PC-3 (cell line): Measurements from ENCODE around the gene WDR3. TPM values are rescaled to one million over a fixed set of nuclear protein-coding genes. Genes with fewer than 3 reads are reported as not detected.

Source experiments
- ATAC-seq: fragments of 200-7000 bp; cut with Tn5 transposase; 2 replicates; pipeline ENCODE4 v1.9.1; 2020; ENCODE audit warnings: mild to moderate bottlenecking, moderate library complexity
- BruUV-seq: library from RNA; stranded (reverse); fragments of 400-500 nt; replicated peaks from 2 replicates; lab custom pipeline; 2021; lab: Mats Ljungman, UMichigan
- CTCF ChIA-PET: fragments of 300-600 bp; sonication (Branson Sonifier 250); formaldehyde crosslinking; loops from one replicate; lab custom pipeline; 2022; ENCODE audit warnings: antibody characterized with exemption; lab: Charles Lee
- POLR2A ChIA-PET: fragments of 300-600 bp; sonication (Branson Sonifier 250); formaldehyde crosslinking; loops from one replicate; lab custom pipeline; 2022; ENCODE audit warnings: antibody characterized with exemption; ENCODE audit not compliant: unreplicated experiment; lab: Charles Lee
- DNase-seq: peaks from one replicate; pipeline ENCODE4 v3.0.0-alpha.2; 2015
- H2AFZ ChIP-seq: fragments of 300-600 bp; sonication (generic); 2 replicates; pipeline ENCODE4 v1.6.0; 2016; ENCODE audit warnings: antibody characterized with exemption, low read length
- H3F3A ChIP-seq: fragments of 300-600 bp; sonication (generic); one replicate; pipeline ENCODE4 v1.6.0; 2017; ENCODE audit warnings: antibody characterized with exemption, low read length, control low read depth, mild to moderate bottlenecking; ENCODE audit not compliant: unreplicated experiment
- H3K27ac ChIP-seq: fragments of 300-600 bp; sonication (generic); 2 replicates; pipeline ENCODE4 v1.5.1; 2016; ENCODE audit warnings: mild to moderate bottlenecking, low read length
- H3K27me3 ChIP-seq: fragments of 300-600 bp; sonication (generic); 2 replicates; pipeline ENCODE4 v1.6.1; 2016; ENCODE audit warnings: low read length, mixed read lengths
- H3K36me3 ChIP-seq: fragments of 300-600 bp; sonication (generic); 2 replicates; pipeline ENCODE4 v1.6.1; 2016; ENCODE audit warnings: low read depth, mixed run types, low read length, mixed read lengths
- H3K4me1 ChIP-seq: fragments of 300-600 bp; sonication (generic); 2 replicates; pipeline ENCODE4 v1.5.1; 2016; ENCODE audit warnings: low read length; ENCODE audit not compliant: insufficient read depth
- H3K4me2 ChIP-seq: fragments of 300-600 bp; sonication (generic); 2 replicates; pipeline ENCODE4 v1.6.0; 2016; ENCODE audit warnings: low read length
- H3K4me3 ChIP-seq: fragments of 300-600 bp; sonication (generic); 2 replicates; pipeline ENCODE4 v1.5.1; 2016; ENCODE audit warnings: mild to moderate bottlenecking, low read length, mixed read lengths
- H3K79me2 ChIP-seq: fragments of 300-600 bp; sonication (generic); 2 replicates; pipeline ENCODE4 v1.6.1; 2017; ENCODE audit warnings: low read length, mixed read lengths
- H3K9ac ChIP-seq: fragments of 300-600 bp; sonication (generic); 2 replicates; pipeline ENCODE4 v1.6.0; 2016; ENCODE audit warnings: mild to moderate bottlenecking, low read length
- H3K9me2 ChIP-seq: fragments of 300-600 bp; sonication (generic); replicated peaks from 2 replicates; pipeline ENCODE4 v1.6.1; 2016; ENCODE audit warnings: mixed run types, low read length, mixed read lengths
- H3K9me3 ChIP-seq: fragments of 300-600 bp; sonication (generic); 2 replicates; pipeline ENCODE4 v1.6.1; 2016; ENCODE audit warnings: low read length, mixed read lengths
- H4K20me1 ChIP-seq: fragments of 300-600 bp; sonication (generic); 2 replicates; pipeline ENCODE4 v1.6.1; 2016; ENCODE audit warnings: low read length, mixed read lengths
- EZH2 ChIP-seq: fragments of 300-600 bp; sonication (generic); IDR thresholded peaks from one replicate; pipeline ENCODE4 v1.6.1; 2017; ENCODE audit warnings: antibody characterized with exemption, mild to moderate bottlenecking, low read length; ENCODE audit not compliant: unreplicated experiment
- EZH2phosphoT487 ChIP-seq: fragments of 300-600 bp; sonication (generic); IDR thresholded peaks from 2 replicates; pipeline ENCODE4 v1.6.1; 2018; ENCODE audit warnings: mild to moderate bottlenecking, antibody characterized with exemption, low read length, borderline replicate concordance
- intact Hi-C: fragments of 100-400 bp; cut with micrococcal nuclease; formaldehyde crosslinking; loops from 2 replicates; pipeline ENCODE4 v1.9.0; 2023
- total RNA-seq: library from RNA; depleted of rRNA; stranded (reverse); fragments of >200 nt; gene quantifications from 2 replicates; pipeline ENCODE4 v1.2.3, GENCODE V29; 2014
- TF ChIP-seq, protein P1 (sequence below): fragments of 300-600 bp; sonication (generic); conservative IDR thresholded peaks from 2 replicates; pipeline ENCODE4 v1.5.1; 2017; ENCODE audit warnings: antibody characterized with exemption, low read depth, mild to moderate bottlenecking, low read length

WDR3 gene
- total RNA-seq, 1 experiment from 2014 or later: 57.8 TPM

DNA sequence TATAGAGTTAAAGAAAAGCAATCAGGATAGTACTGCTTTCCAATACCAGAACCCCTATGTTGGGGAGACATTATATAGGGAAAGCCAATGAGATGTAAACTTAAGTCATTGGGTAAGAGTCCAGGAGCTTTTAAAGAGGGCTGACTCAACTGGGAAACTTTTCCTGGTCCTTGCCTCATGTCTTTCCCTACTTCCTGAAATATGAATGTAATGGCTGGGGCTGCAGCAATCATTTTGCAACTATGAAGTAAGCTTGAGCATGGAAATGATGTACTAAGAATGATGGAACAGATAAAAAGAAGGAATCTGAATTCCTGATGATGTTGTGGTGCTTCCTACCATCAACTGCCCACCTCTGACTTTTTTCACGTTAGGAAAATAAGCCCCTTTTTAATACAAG is 55.7 kb downstream of the WDR3 start:
- TF ChIP-seq, protein P1, sequence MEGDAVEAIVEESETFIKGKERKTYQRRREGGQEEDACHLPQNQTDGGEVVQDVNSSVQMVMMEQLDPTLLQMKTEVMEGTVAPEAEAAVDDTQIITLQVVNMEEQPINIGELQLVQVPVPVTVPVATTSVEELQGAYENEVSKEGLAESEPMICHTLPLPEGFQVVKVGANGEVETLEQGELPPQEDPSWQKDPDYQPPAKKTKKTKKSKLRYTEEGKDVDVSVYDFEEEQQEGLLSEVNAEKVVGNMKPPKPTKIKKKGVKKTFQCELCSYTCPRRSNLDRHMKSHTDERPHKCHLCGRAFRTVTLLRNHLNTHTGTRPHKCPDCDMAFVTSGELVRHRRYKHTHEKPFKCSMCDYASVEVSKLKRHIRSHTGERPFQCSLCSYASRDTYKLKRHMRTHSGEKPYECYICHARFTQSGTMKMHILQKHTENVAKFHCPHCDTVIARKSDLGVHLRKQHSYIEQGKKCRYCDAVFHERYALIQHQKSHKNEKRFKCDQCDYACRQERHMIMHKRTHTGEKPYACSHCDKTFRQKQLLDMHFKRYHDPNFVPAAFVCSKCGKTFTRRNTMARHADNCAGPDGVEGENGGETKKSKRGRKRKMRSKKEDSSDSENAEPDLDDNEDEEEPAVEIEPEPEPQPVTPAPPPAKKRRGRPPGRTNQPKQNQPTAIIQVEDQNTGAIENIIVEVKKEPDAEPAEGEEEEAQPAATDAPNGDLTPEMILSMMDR: no peak
- TF ChIP-seq EZH2phosphoT487 (no peak), EZH2 (no peak)
- no peak overlapping the region for H3K4me3 ChIP-seq
- H3K27ac ChIP-seq: no peak overlapping the region
- H3F3A ChIP-seq: no peaks in the 10 kb centered on the region
- no peaks in the 10 kb centered on the region for H3K9me3 ChIP-seq
- no peaks in the 10 kb centered on the region for H3K9me2 ChIP-seq
- no peak overlapping the region for H3K9ac ChIP-seq
- ATAC-seq (no peak), DNase-seq (no peak)
- H3K27me3 ChIP-seq: peaks cover 65% of the 10 kb centered on the region
- no peak overlapping the region for H2AFZ ChIP-seq
- intact Hi-C loops: no loop called here
- H3K4me2 ChIP-seq: no peak overlapping the region
- no peaks in the 10 kb centered on the region for H4K20me1 ChIP-seq
- POLR2A ChIA-PET: no interaction called here
- no TSS peak for BruUV-seq
- H3K36me3 ChIP-seq: no peaks in the 10 kb centered on the region
- H3K4me1 ChIP-seq: no peaks in the 10 kb centered on the region
- CTCF ChIA-PET: no interaction called here
- no peaks in the 10 kb centered on the region for H3K79me2 ChIP-seq

DNA sequence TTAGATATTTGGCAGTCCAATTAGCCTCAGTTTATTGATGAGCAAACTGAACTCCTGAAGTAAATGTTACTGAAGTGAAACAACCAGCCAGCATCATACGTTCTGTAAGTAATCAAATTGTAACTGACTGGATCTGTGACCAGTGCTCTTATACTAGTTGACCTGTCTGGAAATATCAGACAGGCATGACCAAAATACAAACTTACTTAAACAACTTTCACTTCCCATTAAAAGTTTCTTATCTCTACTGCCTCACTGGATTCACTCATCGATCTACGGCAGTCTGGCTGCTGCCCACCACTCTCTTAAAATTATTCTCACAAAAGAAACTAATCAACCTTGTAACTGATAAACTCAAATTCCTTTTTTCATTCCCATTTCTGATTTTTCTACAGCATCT is 56.4 kb downstream of the WDR3 start:
- H3K9me3 ChIP-seq: no peaks in the 10 kb centered on the region
- H3K9ac ChIP-seq: no peak overlapping the region
- H3K4me3 ChIP-seq: no peak overlapping the region
- no peak for DNase-seq
- H3K27ac ChIP-seq: no peak overlapping the region
- no peaks in the 10 kb centered on the region for H4K20me1 ChIP-seq
- TF ChIP-seq, protein P1: no peak
- TF ChIP-seq EZH2phosphoT487: no peak
- intact Hi-C loops: no loop called here
- peaks cover 62% of the 10 kb centered on the region for H3K27me3 ChIP-seq
- no peak for ATAC-seq
- no peaks in the 10 kb centered on the region for H3K79me2 ChIP-seq
- no peaks in the 10 kb centered on the region for H3K4me1 ChIP-seq
- no TSS peak for BruUV-seq
- H3F3A ChIP-seq: no peaks in the 10 kb centered on the region
- H3K4me2 ChIP-seq: no peak overlapping the region
- no peaks in the 10 kb centered on the region for H3K36me3 ChIP-seq
- CTCF ChIA-PET: no interaction called here
- H3K9me2 ChIP-seq: no peaks in the 10 kb centered on the region
- H2AFZ ChIP-seq: no peak overlapping the region
- POLR2A ChIA-PET: no interaction called here

DNA sequence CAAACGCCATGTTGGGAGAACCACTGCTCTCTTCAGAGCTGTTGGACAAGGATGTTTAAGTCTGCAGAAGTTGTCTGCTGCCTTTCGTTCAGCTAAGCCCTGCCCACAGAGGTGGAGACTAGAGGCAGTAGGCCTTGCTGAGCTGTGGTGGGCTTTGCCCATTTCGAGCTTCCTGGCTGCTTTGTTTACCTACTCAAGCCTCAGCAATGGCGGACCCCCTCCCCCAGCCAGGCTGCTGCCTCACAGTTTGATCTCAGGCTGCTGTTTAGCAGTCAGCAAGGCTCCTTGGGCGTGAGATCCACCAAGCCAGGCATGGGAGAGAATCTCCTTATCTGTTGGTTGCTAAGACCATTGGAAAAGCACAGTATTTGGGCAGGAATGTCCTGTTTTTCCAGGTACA is 74.8 kb downstream of the WDR3 start:
- no peak overlapping the region for H3K4me2 ChIP-seq
- DNase-seq: no peak
- ChIA-PET POLR2A (no interaction called here), CTCF (no interaction called here)
- no peak overlapping the region for H3K4me3 ChIP-seq
- H3K79me2 ChIP-seq: no peaks in the 10 kb centered on the region
- H4K20me1 ChIP-seq: no peaks in the 10 kb centered on the region
- no peaks in the 10 kb centered on the region for H3F3A ChIP-seq
- BruUV-seq: no TSS peak
- ATAC-seq: no peak
- no peaks in the 10 kb centered on the region for H3K36me3 ChIP-seq
- no peak overlapping the region for H2AFZ ChIP-seq
- H3K9me2 ChIP-seq: no peaks in the 10 kb centered on the region
- no peak for TF ChIP-seq EZH2
- TF ChIP-seq, protein P1: no peak
- no peak for TF ChIP-seq EZH2phosphoT487
- no peaks in the 10 kb centered on the region for H3K4me1 ChIP-seq
- intact Hi-C loops: no loop called here
- no peak overlapping the region for H3K9ac ChIP-seq
- H3K27me3 ChIP-seq: peaks cover 20% of the 10 kb centered on the region
- H3K9me3 ChIP-seq: no peaks in the 10 kb centered on the region
- H3K27ac ChIP-seq: no peak overlapping the region
